Embryonic facial prominence (tissue), 1 donor: Measurements from ENCODE around the gene RPP38.

Source experiments
- DNase-seq: peaks from one replicate; pipeline ENCODE4 v3.0.0-alpha.2; 2016; ENCODE audit errors: extremely low spot score

The RPP38 gene

DNA sequence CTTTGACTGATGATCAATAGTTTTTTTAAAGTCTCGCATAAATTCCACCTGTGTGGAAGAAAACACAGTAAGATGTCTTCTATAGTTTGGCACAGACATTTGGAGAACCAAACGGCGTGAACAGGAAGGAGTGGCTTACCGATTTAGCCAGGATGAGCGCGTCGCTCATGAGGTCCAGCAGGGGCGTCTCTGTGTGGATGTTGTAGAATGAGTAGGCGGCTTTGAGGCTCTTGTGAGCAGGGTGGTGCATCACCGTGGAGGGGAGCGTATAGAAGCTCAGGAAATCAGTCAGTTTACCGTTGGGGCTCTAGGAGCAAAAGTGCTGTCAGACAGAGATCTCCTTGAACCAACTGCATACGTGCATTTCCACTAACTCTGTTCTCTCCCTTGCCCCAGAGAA lies 15.5 kb downstream of the RPP38 start:
- no peak for DNase-seq

DNA sequence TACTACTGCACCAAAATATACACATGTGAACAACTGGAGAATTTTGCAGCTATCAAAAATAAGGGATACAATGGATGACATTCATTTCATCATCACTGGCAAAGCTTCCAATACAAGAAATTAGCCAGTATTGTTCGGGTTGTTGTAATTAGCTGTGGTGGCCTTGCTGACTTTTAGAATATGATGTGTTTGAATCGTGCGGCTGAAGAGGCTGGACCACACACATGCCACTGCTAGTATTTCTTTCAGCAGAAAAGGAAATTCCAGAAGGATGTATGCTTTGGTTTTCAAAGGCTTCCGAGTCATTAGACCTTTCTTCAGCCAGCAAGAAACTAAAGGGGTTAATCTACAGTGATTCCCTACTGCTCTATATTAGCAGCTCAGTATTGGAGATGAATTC lies 16.6 kb downstream of the RPP38 start:
- DNase-seq, result no peak

DNA sequence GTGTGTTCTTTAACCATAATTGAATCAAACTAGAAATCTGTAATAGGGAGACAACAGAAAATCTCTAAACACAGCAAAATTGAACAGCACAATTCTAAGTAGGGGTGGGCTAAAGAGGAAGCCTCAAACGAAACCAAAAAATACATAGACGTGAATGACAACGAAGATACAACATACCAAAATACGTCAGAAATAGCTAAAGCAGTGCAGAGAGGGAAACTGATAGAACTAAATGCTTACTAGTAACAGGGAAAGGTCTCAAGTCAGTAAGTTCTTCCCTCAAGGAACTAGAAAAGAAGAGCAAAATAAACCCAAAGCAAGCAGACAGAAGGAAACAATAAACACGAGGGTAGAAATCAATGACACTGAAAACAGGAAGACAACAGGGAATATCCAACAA lies 19.1 kb downstream of the RPP38 start:
- no peak for DNase-seq

DNA sequence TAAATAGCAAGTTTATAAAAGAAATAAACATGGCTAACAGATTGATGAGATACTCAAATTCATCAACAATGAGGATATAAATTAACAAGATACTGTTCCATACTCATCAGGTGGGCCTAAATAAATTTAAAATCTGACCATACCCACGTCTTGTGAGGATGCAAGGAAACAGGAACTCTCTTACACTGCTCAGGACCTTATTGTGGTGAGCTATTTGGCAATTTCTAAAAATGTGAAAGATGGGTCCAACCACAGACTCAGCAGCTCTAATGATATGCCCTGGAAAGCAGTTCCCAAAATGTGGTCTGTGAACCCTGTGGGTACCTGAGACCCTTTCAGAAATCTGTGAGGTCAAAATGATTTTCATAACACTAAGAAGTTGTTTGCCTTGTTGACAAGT lies 21.5 kb downstream of the RPP38 start:
- DNase-seq, result no peak

DNA sequence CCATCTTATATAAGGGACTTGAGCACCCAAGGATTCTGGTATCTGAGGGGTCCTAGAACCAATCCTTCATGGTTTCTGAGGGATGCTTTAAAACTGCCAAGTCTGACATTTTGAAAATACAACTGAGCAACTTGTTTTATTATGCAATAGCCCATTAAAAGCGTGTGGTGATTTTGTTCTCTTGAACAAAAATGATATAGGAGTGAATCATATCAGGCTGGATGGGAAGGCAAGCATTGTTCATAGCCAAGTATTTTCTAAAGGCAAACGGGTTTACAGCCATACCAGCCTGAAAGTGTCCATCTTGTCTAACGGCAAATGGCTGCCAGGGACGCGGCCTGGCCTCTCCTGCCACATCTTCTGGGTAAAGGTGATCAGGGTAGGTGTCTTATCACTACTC lies 23.4 kb downstream of the RPP38 start:
- DNase-seq, result no peak

DNA sequence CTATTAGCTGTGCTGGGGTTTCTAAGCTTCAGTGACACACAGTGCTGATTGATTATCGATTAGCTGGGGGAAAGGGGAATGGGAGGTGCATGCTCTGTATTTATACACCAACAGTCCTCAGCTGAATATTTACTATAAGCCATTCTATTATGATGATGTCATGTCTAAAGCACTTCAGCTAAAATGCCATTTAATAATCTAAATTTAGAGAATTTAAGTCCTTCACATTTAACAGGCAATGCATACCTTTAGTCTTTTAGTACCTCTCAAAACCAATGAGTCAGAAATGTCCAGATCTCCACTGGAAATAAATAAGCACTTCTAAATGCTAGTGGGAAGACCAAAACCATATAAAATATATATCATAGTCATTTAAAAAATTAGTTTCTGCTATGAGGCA lies 24.6 kb downstream of the RPP38 start:
- no peak for DNase-seq

DNA sequence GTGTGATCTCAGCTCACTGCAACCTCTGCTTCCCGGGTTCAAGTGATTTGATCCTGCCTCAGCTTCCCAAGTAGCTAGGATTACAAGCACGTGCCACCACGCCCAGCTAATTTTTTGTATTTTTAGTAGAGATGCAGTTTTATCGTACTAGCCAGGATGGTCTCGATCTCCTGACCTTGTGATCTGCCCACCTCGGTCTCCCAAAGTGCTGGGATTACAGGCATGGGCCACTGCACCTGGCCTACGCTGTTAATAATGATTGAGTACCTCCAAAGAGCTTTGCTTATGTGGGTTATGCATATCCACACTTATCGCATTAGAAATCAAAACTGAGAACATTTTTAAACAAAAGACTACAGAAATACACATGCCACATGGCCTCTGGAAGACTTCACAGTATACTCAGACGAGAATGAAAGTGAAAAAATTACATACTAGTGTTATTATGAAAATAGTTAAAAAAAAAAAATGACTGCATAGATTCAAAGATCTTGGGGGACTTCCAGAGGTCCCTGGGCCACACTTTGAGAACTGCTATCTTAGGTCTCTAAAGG lies 25.4 kb downstream of the RPP38 start:
- DNase-seq, result no peak

DNA sequence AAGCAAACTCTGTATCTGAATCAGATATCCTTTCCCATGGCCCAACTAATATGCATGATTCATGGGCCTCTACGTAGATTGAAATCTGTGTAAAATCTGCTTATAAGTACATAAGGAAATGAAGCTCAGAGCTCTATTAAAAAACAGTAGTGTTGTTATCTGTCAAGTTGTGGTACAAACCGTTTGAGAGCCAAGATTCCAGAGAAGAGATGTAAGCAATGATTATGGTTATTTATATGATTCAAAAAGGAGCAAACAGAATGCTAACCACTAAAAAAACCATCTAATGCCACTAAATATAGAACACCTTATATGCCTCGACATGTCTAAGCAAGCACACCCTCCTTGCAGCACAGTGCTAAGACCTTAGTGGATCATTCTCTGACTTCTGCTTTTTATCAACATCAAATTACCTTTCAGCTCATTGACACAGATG lies 26.6 kb downstream of the RPP38 start:
- DNase-seq, result no peak

DNA sequence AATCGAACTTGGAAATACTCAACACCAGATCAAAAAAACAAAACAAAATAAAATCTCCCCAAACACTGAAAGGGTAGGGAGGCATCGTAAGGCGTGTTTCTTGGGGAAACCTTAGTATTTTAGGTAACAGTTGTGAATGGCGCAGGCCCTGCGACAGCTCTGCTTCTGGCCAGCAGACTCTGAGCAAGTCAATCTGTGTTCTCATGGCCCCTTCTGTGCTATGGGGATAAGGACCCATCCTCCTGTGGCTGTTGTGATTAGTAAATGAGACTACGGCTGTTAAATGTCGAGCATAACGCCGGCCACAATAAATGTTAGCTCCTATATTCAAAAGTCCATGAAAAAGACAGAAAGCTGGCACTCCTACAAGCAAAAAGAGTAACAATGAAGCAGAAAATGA lies 27.0 kb downstream of the RPP38 start:
- DNase-seq, result no peak

DNA sequence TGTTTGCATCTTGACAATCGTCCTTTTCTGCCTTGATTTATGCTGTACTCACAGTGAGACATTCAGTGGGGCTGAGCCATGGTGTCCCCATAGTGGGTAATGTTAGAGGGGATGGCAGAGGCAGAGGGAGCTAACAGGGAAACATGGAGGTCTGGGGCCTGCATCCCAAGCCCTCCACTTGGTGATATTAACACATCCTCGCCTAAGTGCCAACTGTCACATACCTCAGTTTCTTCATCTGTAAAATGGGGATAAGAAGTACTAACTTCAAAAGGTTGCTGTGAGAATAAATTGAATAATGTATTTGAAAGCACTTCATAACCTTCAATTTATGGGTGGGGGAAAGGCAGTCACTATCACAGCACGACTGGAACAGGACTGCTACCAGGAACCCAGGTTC lies 27.8 kb downstream of the RPP38 start:
- no peak for DNase-seq

DNA sequence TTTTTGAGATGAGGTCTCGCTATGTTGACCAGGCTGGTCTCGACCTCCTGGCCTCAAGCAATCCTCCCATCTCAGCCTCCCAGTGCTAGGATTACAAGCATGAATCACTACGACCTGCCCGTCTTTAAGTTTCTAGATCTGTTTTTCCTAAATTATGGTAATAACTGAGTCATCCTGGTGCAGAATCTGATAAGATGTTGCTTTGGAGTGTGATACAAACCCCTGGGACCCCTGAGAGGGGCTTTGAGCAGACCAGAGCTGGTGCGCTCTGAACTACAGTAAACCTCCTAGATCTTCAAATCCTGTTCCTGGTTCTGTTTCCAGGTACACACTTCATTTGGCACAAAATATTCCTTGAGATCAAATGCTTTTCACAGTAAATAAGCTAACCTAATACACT lies 34.2 kb downstream of the RPP38 start:
- DNase-seq, result no peak

DNA sequence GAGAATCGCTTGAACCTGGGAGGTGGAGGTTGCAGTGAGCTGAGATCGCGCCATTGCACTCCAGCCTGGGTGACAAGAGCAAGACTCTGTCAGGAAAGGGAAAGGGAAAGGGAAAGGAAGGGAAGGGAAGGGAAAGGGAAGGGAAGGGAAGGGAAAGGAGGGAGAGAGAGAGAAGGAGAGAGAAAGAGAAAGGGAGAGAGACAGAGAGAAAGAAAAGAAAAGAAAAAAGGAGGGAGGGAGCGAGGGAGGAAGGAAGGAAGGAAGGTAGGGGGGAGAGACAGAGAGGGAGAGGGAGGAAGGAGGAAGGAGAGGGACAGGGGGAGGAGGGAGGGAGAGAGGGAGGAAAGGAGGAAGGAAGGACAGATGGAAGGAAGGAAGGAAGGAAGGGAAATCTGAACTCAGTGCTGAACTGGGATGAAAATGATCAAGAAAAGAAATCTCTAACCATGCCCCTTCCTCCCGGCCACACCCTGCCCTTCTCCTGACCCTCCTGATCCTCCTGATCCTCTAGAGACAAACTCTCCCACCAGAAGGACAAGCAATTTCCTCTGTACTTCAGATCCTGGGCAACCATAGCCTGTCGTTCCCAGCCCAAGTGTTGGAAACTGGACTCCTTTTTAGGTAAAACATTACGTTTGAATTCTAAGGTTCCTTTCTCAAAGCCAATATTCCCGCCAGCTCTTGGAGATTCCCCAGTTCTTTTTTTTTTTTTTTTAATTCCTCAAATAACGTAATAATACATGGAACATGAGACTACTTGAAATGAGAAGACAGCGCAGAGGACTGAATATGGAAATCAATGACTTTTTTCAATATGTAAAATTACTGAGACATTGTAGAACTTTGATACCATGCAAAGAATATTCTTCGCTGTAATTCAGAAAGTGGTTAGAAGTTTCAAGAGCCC lies 39.2 kb downstream of the RPP38 start:
- no peak for DNase-seq

DNA sequence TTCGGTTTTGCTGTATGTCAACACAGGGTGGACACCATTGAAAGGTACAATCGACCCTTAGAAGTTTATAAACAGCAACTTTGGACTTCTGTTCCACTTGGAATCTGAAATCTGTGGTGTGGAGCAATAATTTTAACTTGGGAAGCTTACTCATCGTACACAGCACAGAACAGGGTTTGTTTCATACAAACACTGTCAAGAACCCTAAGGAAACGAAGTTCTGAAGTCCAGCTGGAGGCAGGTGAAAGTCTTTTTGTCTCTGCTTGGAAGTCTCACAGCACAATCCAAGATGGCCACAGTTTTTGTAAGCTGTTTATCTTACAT lies 39.8 kb downstream of the RPP38 start:
- no peak for DNase-seq

DNA sequence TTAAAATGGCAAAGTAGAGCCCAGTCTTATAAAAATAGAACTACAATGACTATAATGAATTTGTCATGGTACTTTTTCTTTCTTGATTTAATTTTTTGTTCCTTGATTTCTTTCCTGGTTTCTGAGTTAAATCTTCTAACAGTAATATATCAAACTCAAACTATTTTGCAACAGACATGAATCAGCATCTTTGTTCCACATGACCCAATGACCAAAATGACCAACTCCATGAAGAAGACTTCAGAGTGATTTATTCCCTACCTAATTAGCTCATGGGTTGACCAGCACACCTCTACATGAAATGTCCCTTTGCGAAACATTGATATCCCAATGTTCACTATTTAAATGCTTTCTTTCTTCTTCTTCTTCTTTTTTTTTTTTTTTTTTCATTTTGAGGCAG lies 40.5 kb downstream of the RPP38 start:
- DNase-seq, result no peak

DNA sequence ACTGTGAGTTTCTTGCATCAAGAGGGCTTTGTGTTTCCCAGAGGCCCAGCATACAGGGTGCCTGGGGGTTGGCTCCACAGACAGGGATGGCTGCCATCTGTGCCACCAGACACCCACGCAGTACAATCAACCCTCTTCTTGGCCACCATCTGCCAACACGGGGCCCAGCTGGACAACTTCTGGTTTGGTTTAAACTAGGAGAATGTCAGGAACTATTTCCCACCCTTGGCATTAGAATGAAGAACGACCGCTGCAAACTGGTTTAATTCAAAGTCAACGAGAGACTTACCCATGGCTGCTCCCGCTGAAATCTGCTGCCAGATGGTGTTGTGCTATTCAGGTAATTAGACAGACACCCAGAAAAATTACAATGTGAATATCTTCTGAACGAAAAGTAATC lies 43.5 kb downstream of the RPP38 start:
- no peak for DNase-seq

DNA sequence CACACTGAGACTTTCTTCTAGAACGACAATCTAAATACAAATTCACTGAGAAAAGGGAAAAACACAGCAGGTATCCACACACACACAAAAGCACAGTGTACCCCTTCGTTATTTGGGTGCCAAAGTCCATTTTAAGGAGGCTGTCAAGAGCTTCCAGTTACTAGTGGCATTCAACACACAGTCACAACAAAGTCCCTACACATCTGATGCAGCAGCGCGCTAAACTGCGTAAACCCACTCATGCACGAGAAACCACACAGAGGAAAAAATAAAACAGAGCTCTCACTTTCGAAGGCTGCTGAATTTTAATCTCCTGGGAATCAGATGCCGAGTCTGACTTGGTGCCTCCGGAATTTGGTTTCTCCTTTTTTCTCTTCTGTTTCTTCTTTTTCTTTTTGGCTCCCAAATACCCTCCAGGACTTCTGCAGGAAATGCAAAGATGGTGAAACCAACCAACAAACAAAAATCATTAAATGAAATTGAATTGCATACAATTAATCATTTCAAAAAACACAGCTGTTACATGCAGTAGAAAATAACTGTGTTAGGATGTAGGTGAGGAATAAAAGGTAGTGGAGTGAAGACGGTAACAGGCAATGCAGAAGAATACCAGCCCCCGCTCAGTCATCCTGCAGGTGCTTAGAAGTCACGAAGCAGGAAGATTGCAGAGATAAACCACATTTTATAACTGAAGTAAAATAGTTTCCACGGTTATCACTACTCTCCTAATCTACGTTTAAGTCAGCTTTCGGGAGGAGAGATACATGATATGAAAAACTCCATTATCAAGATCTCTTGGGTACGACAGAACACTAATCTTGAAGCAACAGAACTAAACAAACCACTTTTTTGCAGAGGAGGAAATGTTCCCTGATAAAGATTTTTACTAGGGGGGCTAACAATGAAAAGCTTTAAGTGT lies 44.2 kb downstream of the RPP38 start:
- no peak for DNase-seq

DNA sequence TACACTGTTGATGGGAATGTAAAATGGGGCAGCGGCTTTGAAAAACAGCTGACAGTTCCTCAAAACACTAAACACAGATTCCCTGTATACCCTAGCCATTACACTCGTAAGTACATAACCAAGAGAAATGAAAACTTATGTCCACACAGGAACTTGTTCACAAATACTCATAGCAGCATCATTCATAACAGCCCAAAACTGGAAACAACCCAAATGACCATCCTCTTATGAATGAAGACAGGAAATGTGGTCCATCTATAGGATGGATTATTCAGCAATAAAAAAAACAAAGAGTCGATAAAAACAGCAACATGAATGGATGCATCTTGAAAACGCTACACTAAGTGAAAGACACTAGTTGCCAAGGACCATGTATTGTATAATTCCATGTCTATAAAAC lies 47.6 kb downstream of the RPP38 start:
- no peak for DNase-seq

DNA sequence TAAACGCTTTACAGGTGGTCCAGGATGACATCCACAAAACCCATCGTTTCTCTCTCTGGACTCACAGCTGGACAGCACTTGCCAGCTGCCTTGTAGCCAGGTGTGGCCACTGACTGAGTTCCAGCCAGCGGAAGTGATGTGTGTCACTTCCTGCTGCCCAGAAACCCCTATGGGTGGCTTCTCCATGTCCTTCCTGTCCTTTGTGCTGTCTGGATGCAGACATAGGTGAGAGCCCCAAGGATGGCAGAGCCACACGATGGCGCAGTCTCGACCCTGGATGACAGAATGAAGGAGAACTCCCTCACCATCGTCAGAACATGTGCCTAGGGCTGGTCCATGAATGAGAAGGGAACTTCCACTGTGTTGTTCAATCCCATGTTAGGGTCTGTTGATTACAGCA lies 49.2 kb downstream of the RPP38 start:
- DNase-seq, result no peak

DNA sequence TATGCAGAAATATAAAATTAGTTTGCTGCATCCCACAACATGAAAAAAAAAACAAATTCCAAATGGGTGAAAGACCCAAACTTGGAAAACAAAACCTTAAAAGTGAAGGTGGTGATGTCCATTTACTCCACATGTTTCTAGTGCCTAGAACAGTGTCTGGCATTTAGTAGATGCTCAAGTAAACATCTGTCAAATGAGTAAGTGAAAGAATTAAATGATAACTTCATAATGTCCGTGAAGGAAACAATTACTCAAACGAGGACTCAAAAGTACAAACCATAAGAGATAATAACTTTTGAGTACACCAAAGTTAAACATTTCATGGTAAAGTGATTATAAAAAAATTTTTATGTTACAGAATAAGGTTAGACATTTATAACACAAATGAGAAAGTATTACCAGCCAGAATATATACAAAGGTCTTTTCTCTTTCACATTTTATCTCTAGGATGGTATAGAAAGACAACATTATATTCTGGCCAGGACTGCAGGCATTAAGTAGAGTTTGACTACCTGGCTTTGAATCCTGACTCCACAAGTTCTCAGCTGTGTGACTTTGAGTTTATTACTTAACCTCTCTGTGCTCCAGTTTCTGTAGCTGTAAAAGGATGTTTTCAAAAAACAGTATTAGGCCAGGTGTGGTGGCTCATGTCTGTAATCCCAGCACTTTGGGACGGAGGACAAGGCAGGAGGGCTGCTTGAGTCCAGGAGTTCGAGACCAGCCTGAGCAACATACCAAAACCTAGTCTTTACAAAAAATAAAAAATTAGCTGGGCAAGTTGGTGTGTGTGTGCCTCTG lies 50.6 kb downstream of the RPP38 start:
- DNase-seq, result no peak

DNA sequence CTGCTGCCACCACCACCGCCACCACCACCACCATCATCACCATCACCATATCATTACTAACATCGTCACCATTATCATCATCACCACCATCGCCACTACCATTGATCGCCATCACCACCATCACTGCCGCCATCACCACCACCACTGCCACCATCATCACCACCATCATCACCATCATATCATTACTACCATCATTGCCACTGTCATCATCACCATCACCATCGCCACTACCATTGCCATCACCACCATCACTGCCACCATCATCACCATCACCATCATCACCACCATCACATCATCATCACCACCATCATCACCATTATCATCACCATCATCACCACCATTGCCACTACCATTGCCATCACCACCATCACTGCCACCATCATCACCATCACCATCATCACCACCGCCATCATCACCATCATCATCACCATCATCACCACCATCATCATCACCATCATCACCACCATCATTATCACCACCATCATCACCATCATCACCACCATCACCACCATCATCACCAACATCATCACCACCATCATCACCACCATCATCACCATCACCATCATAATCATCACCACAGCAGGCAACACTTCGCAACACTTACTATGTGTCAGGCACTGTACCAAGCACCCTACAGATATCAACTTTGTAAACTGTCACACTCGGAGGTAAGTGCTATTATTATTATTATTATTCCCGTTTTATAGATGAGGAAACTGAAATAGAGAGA lies 52.1 kb downstream of the RPP38 start:
- DNase-seq, result no peak

DNA sequence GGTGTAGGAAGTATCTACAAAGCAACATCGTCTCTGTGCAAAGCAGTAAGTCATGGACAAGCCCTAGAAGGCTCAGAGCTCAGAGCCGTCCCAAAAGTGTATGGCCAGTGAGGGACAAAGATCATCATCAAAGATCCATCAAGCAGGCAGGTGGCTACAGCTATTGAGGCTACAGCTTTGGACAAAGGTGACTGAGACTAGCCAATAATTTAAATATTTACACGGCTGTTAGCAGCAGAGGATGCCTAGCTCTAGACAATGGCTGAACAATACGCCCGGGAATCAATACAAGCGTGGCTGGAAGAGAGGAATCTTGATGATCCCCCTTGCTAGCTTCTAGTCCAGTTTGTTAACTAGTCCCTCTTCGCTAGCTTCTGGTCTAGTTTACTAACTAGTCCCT lies 53.4 kb downstream of the RPP38 start:
- no peak for DNase-seq
